HG03432 (cell line): ENCODE measurements around the gene SAP30L.

Experiments
- ATAC-seq: cut with Tn5 transposase; IDR thresholded peaks from one replicate; pipeline ENCODE4 v1.9.1; 2021; ENCODE audit warnings: mild to moderate bottlenecking, moderate library complexity; ENCODE audit not compliant: unreplicated experiment

SAP30L gene

GRCh38 chr5:154479944-154480750, 34.4 kb downstream of the SAP30L start:
- ATAC-seq, result peak; percentile 43

- no peak for ATAC-seq
Observed at GRCh38 chr5:154480847-154481246, 35.0 kb downstream of the SAP30L start.

- ATAC-seq, result no peak
Observed at GRCh38 chr5:154481584-154482381, 36.0 kb downstream of the SAP30L start.

GRCh38 chr5:154482528-154483449, 37.0 kb downstream of the SAP30L start:
- ATAC-seq, result no peak

- no peak for ATAC-seq
Observed at GRCh38 chr5:154483654-154484392, 38.0 kb downstream of the SAP30L start.

GRCh38 chr5:154484393-154485095, 38.7 kb downstream of the SAP30L start:
- no peak for ATAC-seq

- no peak for ATAC-seq
Observed at GRCh38 chr5:154485096-154485491, 39.3 kb downstream of the SAP30L start.

- ATAC-seq, result no peak
Observed at GRCh38 chr5:154485850-154486426, 40.1 kb downstream of the SAP30L start.

GRCh38 chr5:154486427-154486866, 40.6 kb downstream of the SAP30L start:
- ATAC-seq, result no peak

GRCh38 chr5:154487541-154487940, 41.7 kb downstream of the SAP30L start:
- peak; percentile 99 for ATAC-seq

GRCh38 chr5:154491941-154492340, 46.1 kb downstream of the SAP30L start:
- ATAC-seq, result no peak

- no peak for ATAC-seq
Observed at GRCh38 chr5:154493274-154493673, 47.5 kb downstream of the SAP30L start.

- ATAC-seq, result no peak
Observed at GRCh38 chr5:154494036-154494435, 48.2 kb downstream of the SAP30L start.

GRCh38 chr5:154498591-154498990, 52.8 kb downstream of the SAP30L start:
- no peak for ATAC-seq

- no peak for ATAC-seq
Observed at GRCh38 chr5:154498994-154499393, 53.2 kb downstream of the SAP30L start.

- ATAC-seq, result no peak
Observed at GRCh38 chr5:154501566-154501965, 55.8 kb downstream of the SAP30L start.

GRCh38 chr5:154502180-154502579, 56.4 kb downstream of the SAP30L start:
- no peak for ATAC-seq

- no peak for ATAC-seq
Observed at GRCh38 chr5:154503698-154504039, 57.9 kb downstream of the SAP30L start.

GRCh38 chr5:154505567-154505966, 59.8 kb downstream of the SAP30L start:
- no peak for ATAC-seq
